Colonic mucosa (tissue), 4 donors: ENCODE results near the gene MOGAT3. TPM values are rescaled to one million over a fixed set of nuclear protein-coding genes. Genes with fewer than 3 reads are reported as not detected.

ENCODE experiments used
- DNase-seq: peaks from one replicate; pipeline ENCODE4 v3.0.0-alpha.2; 2020
- H3K27ac ChIP-seq: fragments of 200-600 bp; one replicate; pipeline ENCODE4 v1.8.0; 2021
- H3K27me3 ChIP-seq: fragments of 200-600 bp; one replicate; pipeline ENCODE4 v1.8.0; 2021
- H3K36me3 ChIP-seq: fragments of 200-600 bp; one replicate; pipeline ENCODE4 v1.8.0; 2021
- H3K4me1 ChIP-seq: fragments of 200-600 bp; one replicate; pipeline ENCODE4 v1.8.0; 2021; ENCODE audit warnings: mild to moderate bottlenecking
- H3K4me3 ChIP-seq: fragments of 200-600 bp; one replicate; pipeline ENCODE4 v1.8.0; 2021
- H3K9ac ChIP-seq, 2 donors: one replicate each; pipeline ENCODE4 v1.7.0; 2013; ENCODE audit warnings: control low read depth in 2 of 2, low read depth in 2 of 2, low read length in 2 of 2
- H3K9me3 ChIP-seq: fragments of 200-600 bp; one replicate; pipeline ENCODE4 v1.8.0; 2021
- CTCF ChIP-seq: fragments of 200-600 bp; IDR thresholded peaks from one replicate; pipeline ENCODE4 v1.8.0; 2022; ENCODE audit warnings: antibody characterized with exemption, mild to moderate bottlenecking
- intact Hi-C: fragments of 100-400 bp; cut with DNase I; formaldehyde crosslinking; loops from one replicate; pipeline ENCODE4 v1.14.1; 2022
- total RNA-seq, 2 donors: library from RNA; stranded (reverse); fragmentation: NEBNext Ultra II Directional in 1 of 2; extraction: Animal tissue kit (Norgen Biotek cat#: 25700) in 1 of 2; gene quantifications; one replicate each; pipeline ENCODE4 v1.2.1, GENCODE V29; 2021
- donor health status: healthy.
- donor health status: DM: no; HTN: no; CAD: no.
- donor health status: DM: no; HTN: no; CAD: no.

Gene MOGAT3
- total RNA-seq, 2 donors from 2014 or later: 33.2 to 47.7 TPM

- intact Hi-C loops: no loop called here
- Histone ChIP-seq H3K4me1 (peaks cover 10% of the 10 kb centered on the region), H3K27ac (no peak overlapping the region), H3K9ac (no peak overlapping the region), H3K4me3 (no peak overlapping the region), H3K9me3 (no peaks in the 10 kb centered on the region), H3K36me3 (peaks cover 7% of the 10 kb centered on the region), H3K27me3 (peaks cover 21% of the 10 kb centered on the region)
- DNase-seq: no peak
- TF ChIP-seq CTCF: no peak
Measured at GRCh38 chr7:101159696-101160674, 40.9 kb downstream of the MOGAT3 start.

DNA sequence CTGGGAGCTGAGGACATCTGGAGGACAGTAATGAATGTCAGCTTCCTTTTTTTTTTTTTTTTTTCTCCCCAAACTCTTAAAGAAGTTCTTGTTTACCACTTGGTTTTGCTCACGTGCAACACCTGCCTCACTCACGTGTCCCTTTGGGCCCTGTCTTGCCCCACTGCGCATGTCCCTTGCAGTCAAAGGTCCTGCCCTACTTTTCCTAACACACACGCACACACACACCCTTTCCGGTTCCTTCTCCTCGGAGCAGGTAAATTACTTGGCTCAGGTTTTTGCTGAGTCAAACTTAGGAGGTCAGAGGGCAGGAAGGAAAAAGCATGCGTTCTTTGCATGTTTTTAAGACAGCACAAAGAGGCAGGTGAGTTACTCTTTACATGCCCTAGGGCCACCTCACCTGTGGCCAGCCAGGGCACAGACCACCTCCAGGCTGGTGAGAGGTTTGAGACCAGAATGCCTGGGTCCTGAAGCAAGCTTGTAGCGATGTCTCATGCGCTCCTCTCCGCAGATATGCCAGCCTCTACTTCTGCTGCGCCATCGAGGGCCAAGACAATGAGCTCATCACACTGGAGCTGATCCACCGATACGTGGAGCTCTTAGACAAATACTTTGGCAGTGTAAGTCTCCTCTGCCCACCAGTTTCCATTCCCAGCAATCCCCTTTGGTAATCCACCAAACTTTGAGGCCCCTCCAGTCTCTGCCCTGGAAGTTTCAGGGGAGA is 43.8 kb downstream of the MOGAT3 start:
- Histone ChIP-seq H3K9me3 (no peaks in the 10 kb centered on the region), H3K9ac (peak overlapping the region in 1 of 2 donors; percentile 49), H3K4me3 (no peak overlapping the region), H3K27ac (no peak overlapping the region), H3K36me3 (peaks cover 7% of the 10 kb centered on the region), H3K27me3 (peaks cover under 1% of the 10 kb centered on the region), H3K4me1 (no peaks in the 10 kb centered on the region)
- DNase-seq: peak; percentile 83
- intact Hi-C loops: no loop called here
- no peak for TF ChIP-seq CTCF

- Histone ChIP-seq H3K4me1 (no peaks in the 10 kb centered on the region), H3K9ac (no peak overlapping the region), H3K4me3 (no peak overlapping the region), H3K9me3 (no peaks in the 10 kb centered on the region), H3K36me3 (peaks cover 7% of the 10 kb centered on the region), H3K27ac (no peak overlapping the region), H3K27me3 (no peaks in the 10 kb centered on the region)
- no peak for TF ChIP-seq CTCF
- no peak for DNase-seq
- intact Hi-C loops: no loop called here
Measured at GRCh38 chr7:101156277-101156676, 44.6 kb downstream of the MOGAT3 start.

GRCh38 chr7:101155303-101155702 is 45.5 kb downstream of the MOGAT3 start:
- peak overlapping the region; percentile 95 for H3K4me3 ChIP-seq
- H3K27ac ChIP-seq: no peak overlapping the region
- no peak for TF ChIP-seq CTCF
- H3K9ac ChIP-seq: peak overlapping the region; percentile 73 to 76
- no peaks in the 10 kb centered on the region for H3K4me1 ChIP-seq
- intact Hi-C loops: no loop called here
- H3K9me3 ChIP-seq: no peaks in the 10 kb centered on the region
- DNase-seq: no peak
- H3K27me3 ChIP-seq: no peaks in the 10 kb centered on the region
- peaks cover 7% of the 10 kb centered on the region for H3K36me3 ChIP-seq

GRCh38 chr7:101154693-101155102 is 46.1 kb downstream of the MOGAT3 start:
- Histone ChIP-seq H3K27ac (peak overlapping the region; percentile 57), H3K9me3 (no peaks in the 10 kb centered on the region), H3K4me3 (peak overlapping the region; percentile 95), H3K4me1 (no peaks in the 10 kb centered on the region), H3K27me3 (no peaks in the 10 kb centered on the region), H3K36me3 (peaks cover 7% of the 10 kb centered on the region), H3K9ac (peak overlapping the region; percentile 73 to 76)
- DNase-seq: peak; percentile 42
- intact Hi-C loops: no loop called here
- no peak for TF ChIP-seq CTCF
